Activated CD4-positive, alpha-beta T cell treated with anti-CD3 and anti-CD28 coated beads, Interleukin-2, amount 50 U/mL, for 1 hour (primary cell): ENCODE measurements around the gene FLNB.
A peak's percentile ranks its signal among the peaks of the same experiment; 100 is the strongest.

Source experiments
- DNase-seq: peaks from one replicate; pipeline ENCODE4 v3.0.0-alpha.2; 2020

FLNB gene

GRCh38 chr3:58169371-58169770 lies 161.1 kb downstream of the FLNB start:
- DNase-seq, result no peak

GRCh38 chr3:58170376-58170775 lies 162.2 kb downstream of the FLNB start:
- DNase-seq, result no peak

GRCh38 chr3:58171126-58171525 lies 162.9 kb downstream of the FLNB start:
- DNase-seq, result no peak

- no peak for DNase-seq
Measured at GRCh38 chr3:58173029-58173668, 164.9 kb downstream of the FLNB start.

GRCh38 chr3:58173669-58174398 lies 165.6 kb downstream of the FLNB start:
- peak; percentile 31 for DNase-seq

- no peak for DNase-seq
Measured at GRCh38 chr3:58175187-58175436, 166.9 kb downstream of the FLNB start.

- no peak for DNase-seq
Measured at GRCh38 chr3:58175437-58176184, 167.4 kb downstream of the FLNB start.

GRCh38 chr3:58176185-58176530 lies 167.9 kb downstream of the FLNB start:
- no peak for DNase-seq

GRCh38 chr3:58176827-58177489 lies 168.7 kb downstream of the FLNB start:
- no peak for DNase-seq

- peak; percentile 90 for DNase-seq
Measured at GRCh38 chr3:58177747-58178527, 169.7 kb downstream of the FLNB start.

GRCh38 chr3:58178528-58179234 lies 170.5 kb downstream of the FLNB start:
- no peak for DNase-seq

GRCh38 chr3:58179235-58180098 lies 171.2 kb downstream of the FLNB start:
- DNase-seq, result no peak

GRCh38 chr3:58180099-58180880 lies 172.1 kb downstream of the FLNB start:
- DNase-seq, result no peak

GRCh38 chr3:58180940-58181587 lies 172.8 kb downstream of the FLNB start:
- DNase-seq, result no peak

GRCh38 chr3:58183221-58183620 lies 175.0 kb downstream of the FLNB start:
- DNase-seq, result no peak

GRCh38 chr3:58183891-58184290 lies 175.7 kb downstream of the FLNB start:
- no peak for DNase-seq

GRCh38 chr3:58184309-58184981 lies 176.2 kb downstream of the FLNB start:
- DNase-seq, result no peak

- no peak for DNase-seq
Measured at GRCh38 chr3:58184982-58185360, 176.7 kb downstream of the FLNB start.

- DNase-seq, result no peak
Measured at GRCh38 chr3:58188173-58188564, 179.9 kb downstream of the FLNB start.
